Ovary (tissue), 3 donors: Measurements from ENCODE around the gene CPD.

Experiments used
- CTCF ChIP-seq, 3 donors: fragments of 450-650 bp in 2 of 3; fragments of 200-600 bp in 1 of 3; IDR thresholded peaks; one replicate each; pipeline versions ENCODE4 v1.5.1 to v1.8.0; 2016 to 2022; ENCODE audit warnings: antibody characterized with exemption in 3 of 3, mild to moderate bottlenecking in 1 of 3
- EP300 ChIP-seq: sonication (generic); formaldehyde crosslinking; IDR thresholded peaks from one replicate; pipeline ENCODE4 v1.6.1; 2017; ENCODE audit warnings: antibody characterized with exemption
- POLR2A ChIP-seq: fragments of 450-650 bp; IDR thresholded peaks from one replicate; pipeline ENCODE4 v1.6.1; 2017; ENCODE audit warnings: antibody characterized with exemption, mild to moderate bottlenecking, moderate library complexity
- donor health status: DM: no; HTN: no; CAD: no.

GRCh38 chr17:30332057-30332542 lies 46.6 kb upstream of the CPD start:
- no peak for TF ChIP-seq CTCF (IDR thresholded peaks at IDR 0.05)
- no peak for TF ChIP-seq POLR2A
- TF ChIP-seq EP300 = no peak
